ENCODE results near the gene SMIM20. TPM values are rescaled to one million over a fixed set of nuclear protein-coding genes. Genes with fewer than 3 reads are reported as not detected.
A peak's percentile ranks its signal among the peaks of the same experiment; 100 is the strongest.

The SMIM20 gene
- total and polyA plus RNA-seq, 2 of the 4 experiments (the other 2 are of a cell fraction) = 13.6 to 23.1 TPM

- Histone ChIP-seq H3K27ac (ENCODE audit: insufficient read depth, low read length) (peak overlapping the region; percentile 54; the same call in 1 of the 2 replicates), H3K36me3 (ENCODE audit: control insufficient read depth, insufficient read depth, low read length) (no peaks in the 10 kb centered on the region), H2BK15ac (ENCODE audit: low read depth, low read length) (no peak overlapping the region), H3K9me1 (ENCODE audit: insufficient read depth, low read length) (no peaks in the 10 kb centered on the region), H2BK120ac (ENCODE audit: low read depth, low read length) (peak overlapping the region; percentile 83), H3K79me1 (ENCODE audit: low read depth in 1 of 2, low read length in 2 of 2) (no peaks in the 10 kb centered on the region), H2AFZ (replicated peaks; ENCODE audit: low read length, poor library complexity) (no peak overlapping the region), H3K4me3 (ENCODE audit: insufficient read depth, low read depth, low read length) (no peak overlapping the region), H4K91ac (ENCODE audit: insufficient read depth, low read depth, low read length) (peak overlapping the region; percentile 74), H4K8ac (ENCODE audit: low read depth in 2 of 2, low read length in 2 of 2) (peak overlapping the region in 1 of 2 experiments; percentile 22; a peak in 2 of 4 replicates), H4K5ac (ENCODE audit: low read depth, low read length) (peak overlapping the region; percentile 55; the same call in 1 of the 2 replicates), H4K20me1 (ENCODE audit: insufficient read depth, low read length) (no peaks in the 10 kb centered on the region), H3K9ac (ENCODE audit: low read depth, low read length) (no peak overlapping the region), H3K56ac (ENCODE audit: extremely low read depth, insufficient read depth, low read length) (no peak overlapping the region), H2BK5ac (ENCODE audit: low read depth, low read length, poor library complexity, severe bottlenecking) (peak overlapping the region; percentile 70), H2BK20ac (ENCODE audit: low read depth, low read length) (no peak overlapping the region), H3K14ac (replicated peaks; ENCODE audit: low read depth, low read length) (0 out of 2 replicates have a peak overlapping the region, but pooled peaks have one; percentile 87), H3K23ac (ENCODE audit: low read depth, low read length) (0 out of 2 replicates have a peak overlapping the region, but pooled peaks have one; percentile 93), H3K27me3 (ENCODE audit: control insufficient read depth, insufficient read depth, low read length) (no peaks in the 10 kb centered on the region), H3K18ac (ENCODE audit: low read depth, low read length) (no peak overlapping the region), H3K4ac (ENCODE audit: low read depth, low read length) (peak overlapping the region; percentile 53), H3K9me3 (ENCODE audit: control insufficient read depth, insufficient read depth, low read length) (no peaks in the 10 kb centered on the region), H3K4me2 (ENCODE audit: low read depth, low read length) (no peak overlapping the region), H2AK5ac (ENCODE audit: low read depth, low read length) (peak overlapping the region; percentile 20; the same call in 1 of the 2 replicates), H3K4me1 (ENCODE audit: control insufficient read depth, insufficient read depth, low read length) (no peaks in the 10 kb centered on the region), H2AK9ac (replicated peaks; ENCODE audit: low read depth, low read length, poor library complexity) (no peak overlapping the region)
- no peak for ATAC-seq (ENCODE audit: low read depth)
- no TSS peak for BruUV-seq (replicated peaks)
- intact Hi-C loops (cut with micrococcal nuclease) (no loop called here), in situ Hi-C loops (cut with MboI; ENCODE audit: low sequenced_read_pairs) (no loop called here), dilution Hi-C loops (cut with HindIII; ENCODE audit: low sequenced_read_pairs, unreplicated experiment) (no loop called here)
- TF ChIP-seq USF2 (IDR thresholded peaks at IDR 0.05; ENCODE audit: low read depth, low read length) (no peak), CHD1 (IDR thresholded peaks at IDR 0.05; ENCODE audit: low read depth, low read length) (no peak), ELK1 (IDR thresholded peaks at IDR 0.05; ENCODE audit: borderline replicate concordance, low read depth, low read length) (no peak), CEBPB (IDR thresholded peaks at IDR 0.05; ENCODE audit: low read depth, low read length) (no peak), CTCF (conservative IDR thresholded peaks at IDR 0.05; ENCODE audit: low read depth, low read length) (no peak), SMC3 (IDR thresholded peaks at IDR 0.05; ENCODE audit: low read depth, low read length) (no peak), RAD21 (IDR thresholded peaks at IDR 0.05; ENCODE audit: low read length) (no peak), RCOR1 (IDR thresholded peaks at IDR 0.05; ENCODE audit: insufficient replicate concordance, low read length) (no peak)
- no peak for DNase-seq
- POLR2A ChIA-PET (ENCODE audit: unreplicated experiment) = no interaction called here
- WGBS, 2 experiments (ENCODE audit: extremely low coverage in 2 of 2, insufficient read length in 1 of 2) = 60% methylated on average over 1 of the region's 4 CpGs; no CpG with 5 or more reads in 1 of the 2 experiments
- CTCF ChIA-PET = no interaction called here
Measured at GRCh38 chr4:25965629-25966028, 51.6 kb downstream of the SMIM20 start.

All from IMR-90 (cell line).